ENCODE data around the gene ACVR2B.

ACVR2B gene

DNA sequence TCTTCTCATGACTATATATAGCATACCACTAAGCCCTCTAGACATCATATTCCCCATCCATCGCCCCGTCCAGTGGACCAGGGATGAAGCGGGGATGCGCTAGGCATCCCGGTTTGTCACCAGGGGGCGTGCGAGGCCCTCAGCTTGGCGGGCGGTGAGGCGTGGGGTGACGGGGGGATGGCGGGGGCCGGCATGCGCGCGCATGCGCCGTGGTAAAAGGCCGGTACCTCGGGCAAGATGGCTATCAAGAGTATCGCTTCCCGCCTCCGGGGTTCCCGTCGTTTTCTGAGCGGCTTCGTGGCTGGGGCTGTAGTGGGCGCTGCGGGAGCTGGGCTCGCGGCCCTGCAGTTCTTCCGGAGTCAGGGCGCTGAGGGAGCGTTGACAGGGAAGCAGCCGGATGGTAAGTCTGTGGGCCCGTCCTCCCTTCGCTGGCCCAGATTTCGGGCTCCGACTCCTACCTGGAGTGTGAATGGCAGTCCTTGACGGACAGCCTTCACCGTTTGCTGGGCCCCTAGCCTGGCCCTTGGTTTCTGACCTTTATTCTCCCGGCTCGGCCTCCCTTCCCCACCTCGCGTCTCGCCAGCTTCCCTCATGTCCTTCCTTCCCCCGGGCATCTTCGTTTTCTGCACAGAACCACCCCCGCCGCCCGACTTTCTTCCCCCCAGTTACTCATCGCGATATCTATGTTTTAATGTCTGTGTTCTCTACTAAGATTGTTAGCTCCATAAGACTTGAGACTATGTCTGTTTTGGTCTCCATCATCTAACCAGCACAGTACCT, 42.6 kb downstream of the ACVR2B start, which contains the start of gene EXOG:
EXOG (plus strand) TSS at position 210 of the 780 bp plus-strand sequence; CDS start at position 238, 28 bp downstream.
- Histone ChIP-seq H3K79me1 (ENCODE audit: low read depth, low read length) (no peaks in the 10 kb centered on the region), H3K9ac (ENCODE audit: low read depth, low read length, poor library complexity) (peak within 1 kb of the TSS; percentile 91), H2BK12ac (ENCODE audit: low read length) (no peak within 1 kb of the TSS), H3K14ac (ENCODE audit: low read length) (peak within 1 kb of the TSS; percentile 60), H3K4me2 (ENCODE audit: insufficient read depth, low read length, poor library complexity, severe bottlenecking) (peak within 1 kb of the TSS; percentile 73), H3K27ac (replicated peaks; ENCODE audit: low read length) (peak within 1 kb of the TSS; percentile 89), H2BK15ac (ENCODE audit: low read length) (peak within 1 kb of the TSS; percentile 88), H2BK5ac (ENCODE audit: low read length) (peak within 1 kb of the TSS; percentile 96), H3K36me3 (replicated peaks in 1 of 2; ENCODE audit: control insufficient read depth in 2 of 2, insufficient read depth in 2 of 2, low read length in 2 of 2) (peaks cover 8 to 60% of the 10 kb centered on the region in 2 donors), H3K4ac (ENCODE audit: low read length) (no peak within 1 kb of the TSS), H2BK120ac (ENCODE audit: low read depth, low read length) (no peak within 1 kb of the TSS), H4K8ac (ENCODE audit: low read depth, low read length) (no peak within 1 kb of the TSS), H2AK5ac (ENCODE audit: low read depth, low read length) (no peak within 1 kb of the TSS), H3K23ac (ENCODE audit: low read depth, low read length, poor library complexity) (peak within 1 kb of the TSS; percentile 97), H3K4me1 (ENCODE audit: control insufficient read depth in 2 of 2, insufficient read depth in 1 of 2, low read depth in 1 of 2, low read length in 2 of 2) (peaks cover 0 to 6% of the 10 kb centered on the region in 2 donors), H3K9me3 (replicated peaks in 1 of 2; ENCODE audit: control insufficient read depth in 2 of 2, insufficient read depth in 1 of 2, low read depth in 1 of 2, low read length in 2 of 2) (no peaks in the 10 kb centered on the region), H3K27me3 (ENCODE audit: control insufficient read depth in 3 of 3, insufficient read depth in 3 of 3, low read depth in 1 of 3, low read length in 3 of 3) (no peaks in the 10 kb centered on the region), H3K18ac (ENCODE audit: low read length) (peak within 1 kb of the TSS; percentile 80), H3K4me3 (ENCODE audit: low read length in 2 of 2) (peak within 1 kb of the TSS; percentile 67 to 91), H2AFZ (ENCODE audit: low read length) (peak within 1 kb of the TSS; percentile 96), H4K91ac (ENCODE audit: low read depth, low read length, poor library complexity) (no peak within 1 kb of the TSS)
- no CpG with 5 or more reads among the region's 53 CpGs for WGBS, 2 donors (ENCODE audit: extremely low coverage in 2 of 2, insufficient read length in 2 of 2, insufficient replicate concordance in 1 of 2)
- DNase-seq (ENCODE audit: low spot score), result peak; percentile 90

DNA sequence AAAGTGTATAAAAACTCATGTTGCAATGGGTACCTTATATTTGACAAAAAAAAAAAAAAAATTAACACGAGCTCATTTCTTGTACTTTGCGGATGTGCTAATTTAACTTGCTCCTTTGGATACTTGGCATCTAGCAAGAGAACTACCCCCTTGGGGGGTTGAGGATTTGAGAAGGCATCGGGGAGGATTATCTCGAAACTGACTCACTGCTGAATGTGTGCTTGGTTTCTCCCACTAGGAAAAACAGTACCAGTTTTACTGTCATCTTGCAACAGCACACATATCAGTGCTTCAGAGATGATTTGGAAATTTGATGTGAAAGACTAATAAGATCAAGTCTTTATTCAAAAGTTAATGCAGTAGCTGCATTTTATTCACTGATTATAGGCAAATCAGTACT, 43.3 kb downstream of the ACVR2B start:
- Histone ChIP-seq H3K4me3 (ENCODE audit: low read length in 2 of 2) (peak overlapping the region; percentile 44 to 67), H3K27me3 (ENCODE audit: control insufficient read depth in 3 of 3, insufficient read depth in 3 of 3, low read depth in 1 of 3, low read length in 3 of 3) (no peaks in the 10 kb centered on the region), H3K36me3 (replicated peaks in 1 of 2; ENCODE audit: control insufficient read depth in 2 of 2, insufficient read depth in 2 of 2, low read length in 2 of 2) (peaks cover 8 to 58% of the 10 kb centered on the region in 2 donors), H4K8ac (ENCODE audit: low read depth, low read length) (no peak overlapping the region), H3K18ac (ENCODE audit: low read length) (no peak overlapping the region), H3K9me3 (replicated peaks in 1 of 2; ENCODE audit: control insufficient read depth in 2 of 2, insufficient read depth in 1 of 2, low read depth in 1 of 2, low read length in 2 of 2) (no peaks in the 10 kb centered on the region), H4K91ac (ENCODE audit: low read depth, low read length, poor library complexity) (no peak overlapping the region), H3K4me1 (ENCODE audit: control insufficient read depth in 2 of 2, insufficient read depth in 1 of 2, low read depth in 1 of 2, low read length in 2 of 2) (peaks cover 0 to 6% of the 10 kb centered on the region in 2 donors), H2BK5ac (ENCODE audit: low read length) (no peak overlapping the region), H3K4ac (ENCODE audit: low read length) (no peak overlapping the region), H3K23ac (ENCODE audit: low read depth, low read length, poor library complexity) (no peak overlapping the region), H3K27ac (replicated peaks; ENCODE audit: low read length) (no peak overlapping the region), H3K79me1 (ENCODE audit: low read depth, low read length) (no peaks in the 10 kb centered on the region), H3K9ac (ENCODE audit: low read depth, low read length, poor library complexity) (no peak overlapping the region), H2BK12ac (ENCODE audit: low read length) (no peak overlapping the region), H2AK5ac (ENCODE audit: low read depth, low read length) (no peak overlapping the region), H2AFZ (ENCODE audit: low read length) (peak overlapping the region; percentile 96), H2BK15ac (ENCODE audit: low read length) (no peak overlapping the region), H3K4me2 (ENCODE audit: insufficient read depth, low read length, poor library complexity, severe bottlenecking) (peak overlapping the region; percentile 73), H2BK120ac (ENCODE audit: low read depth, low read length) (no peak overlapping the region), H3K14ac (ENCODE audit: low read length) (no peak overlapping the region)
- DNase-seq (ENCODE audit: low spot score), result no peak
- WGBS, 2 donors (ENCODE audit: extremely low coverage in 2 of 2, insufficient read length in 2 of 2, insufficient replicate concordance in 1 of 2), result no CpG with 5 or more reads among the region's 4 CpGs

DNA sequence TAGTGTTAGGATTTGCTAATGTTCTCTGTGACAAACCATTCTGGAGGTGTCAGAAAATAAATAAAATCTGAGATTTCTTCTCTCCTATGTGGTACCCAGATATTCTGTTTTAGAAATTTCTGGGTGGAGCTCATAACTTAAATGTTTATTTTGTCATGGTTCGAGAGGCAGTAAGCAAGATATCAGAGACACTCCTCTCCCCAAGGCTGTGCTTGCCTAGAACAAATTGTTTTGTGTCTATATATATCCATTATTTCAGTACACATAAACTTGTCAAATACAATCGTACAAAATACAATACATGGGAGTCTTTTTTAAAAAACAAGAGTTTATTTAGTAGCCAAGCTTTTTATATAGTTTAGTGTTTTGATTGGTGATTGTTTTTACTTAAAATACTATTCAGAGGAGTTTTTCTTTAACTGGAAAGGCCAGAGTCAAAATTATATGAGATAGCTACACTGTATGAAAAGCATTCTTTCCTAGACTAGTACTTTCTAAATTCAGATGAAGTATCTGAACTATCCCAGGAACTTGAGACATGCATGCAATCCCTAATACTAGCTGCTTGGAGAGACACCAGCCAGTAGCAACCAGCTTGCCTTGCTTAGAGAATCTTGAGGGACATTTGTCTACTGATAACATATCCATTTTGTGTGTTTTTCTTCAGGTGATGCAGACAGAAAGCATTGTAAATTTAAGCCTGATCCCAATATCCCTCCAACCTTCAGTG, 47.2 kb downstream of the ACVR2B start:
- Histone ChIP-seq H3K36me3 (replicated peaks in 1 of 2; ENCODE audit: control insufficient read depth in 2 of 2, insufficient read depth in 2 of 2, low read length in 2 of 2) (peaks cover 8 to 82% of the 10 kb centered on the region in 2 donors), H2BK5ac (ENCODE audit: low read length) (no peak overlapping the region), H3K27me3 (ENCODE audit: control insufficient read depth in 3 of 3, insufficient read depth in 3 of 3, low read depth in 1 of 3, low read length in 3 of 3) (no peaks in the 10 kb centered on the region), H2BK12ac (ENCODE audit: low read length) (no peak overlapping the region), H4K91ac (ENCODE audit: low read depth, low read length, poor library complexity) (no peak overlapping the region), H2BK120ac (ENCODE audit: low read depth, low read length) (no peak overlapping the region), H3K18ac (ENCODE audit: low read length) (no peak overlapping the region), H3K9ac (ENCODE audit: low read depth, low read length, poor library complexity) (no peak overlapping the region), H3K4me3 (ENCODE audit: low read length in 2 of 2) (no peak overlapping the region), H4K8ac (ENCODE audit: low read depth, low read length) (no peak overlapping the region), H3K79me1 (ENCODE audit: low read depth, low read length) (no peaks in the 10 kb centered on the region), H3K23ac (ENCODE audit: low read depth, low read length, poor library complexity) (no peak overlapping the region), H2AK5ac (ENCODE audit: low read depth, low read length) (no peak overlapping the region), H3K4me2 (ENCODE audit: insufficient read depth, low read length, poor library complexity, severe bottlenecking) (no peak overlapping the region), H3K27ac (replicated peaks; ENCODE audit: low read length) (no peak overlapping the region), H3K14ac (ENCODE audit: low read length) (no peak overlapping the region), H2BK15ac (ENCODE audit: low read length) (no peak overlapping the region), H3K4me1 (ENCODE audit: control insufficient read depth in 2 of 2, insufficient read depth in 1 of 2, low read depth in 1 of 2, low read length in 2 of 2) (peaks cover 0 to 6% of the 10 kb centered on the region in 2 donors), H2AFZ (ENCODE audit: low read length) (no peak overlapping the region), H3K9me3 (replicated peaks in 1 of 2; ENCODE audit: control insufficient read depth in 2 of 2, insufficient read depth in 1 of 2, low read depth in 1 of 2, low read length in 2 of 2) (no peaks in the 10 kb centered on the region), H3K4ac (ENCODE audit: low read length) (no peak overlapping the region)
- DNase-seq (ENCODE audit: low spot score), result no peak
- WGBS, 2 donors (ENCODE audit: extremely low coverage in 2 of 2, insufficient read length in 2 of 2, insufficient replicate concordance in 1 of 2), result no CpG with 5 or more reads among the region's 2 CpGs

DNA sequence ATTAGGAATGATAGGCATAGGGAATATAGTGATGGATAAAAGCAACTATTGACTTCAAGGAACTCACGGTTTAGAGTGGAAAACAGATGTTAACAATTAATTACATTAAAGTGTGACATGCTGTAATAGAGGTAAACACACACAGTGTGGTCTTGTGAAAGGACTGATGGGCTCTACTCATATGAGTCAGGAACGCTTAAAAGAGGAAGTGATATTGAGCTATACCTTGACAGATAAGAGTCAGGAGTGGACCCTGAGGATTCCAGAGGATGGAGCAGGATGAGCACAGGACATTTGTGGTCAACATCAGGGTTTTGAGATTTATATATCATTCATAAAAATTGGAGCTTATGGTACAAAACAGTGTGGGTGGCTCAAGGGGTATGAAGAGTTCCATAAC, 53.4 kb downstream of the ACVR2B start:
- Histone ChIP-seq H2BK12ac (ENCODE audit: low read length) (no peak overlapping the region), H3K14ac (ENCODE audit: low read length) (no peak overlapping the region), H2BK5ac (ENCODE audit: low read length) (no peak overlapping the region), H3K36me3 (replicated peaks in 1 of 2; ENCODE audit: control insufficient read depth in 2 of 2, insufficient read depth in 2 of 2, low read length in 2 of 2) (peaks cover 4 to 97% of the 10 kb centered on the region in 2 donors), H2BK15ac (ENCODE audit: low read length) (no peak overlapping the region), H3K79me1 (ENCODE audit: low read depth, low read length) (no peaks in the 10 kb centered on the region), H3K9ac (ENCODE audit: low read depth, low read length, poor library complexity) (no peak overlapping the region), H3K4me3 (ENCODE audit: low read length in 2 of 2) (no peak overlapping the region), H4K91ac (ENCODE audit: low read depth, low read length, poor library complexity) (no peak overlapping the region), H3K9me3 (replicated peaks in 1 of 2; ENCODE audit: control insufficient read depth in 2 of 2, insufficient read depth in 1 of 2, low read depth in 1 of 2, low read length in 2 of 2) (no peaks in the 10 kb centered on the region), H3K27ac (replicated peaks; ENCODE audit: low read length) (no peak overlapping the region), H2BK120ac (ENCODE audit: low read depth, low read length) (no peak overlapping the region), H3K18ac (ENCODE audit: low read length) (no peak overlapping the region), H3K27me3 (ENCODE audit: control insufficient read depth in 3 of 3, insufficient read depth in 3 of 3, low read depth in 1 of 3, low read length in 3 of 3) (no peaks in the 10 kb centered on the region), H2AK5ac (ENCODE audit: low read depth, low read length) (no peak overlapping the region), H3K4ac (ENCODE audit: low read length) (no peak overlapping the region), H3K23ac (ENCODE audit: low read depth, low read length, poor library complexity) (no peak overlapping the region), H3K4me2 (ENCODE audit: insufficient read depth, low read length, poor library complexity, severe bottlenecking) (no peak overlapping the region), H4K8ac (ENCODE audit: low read depth, low read length) (no peak overlapping the region), H2AFZ (ENCODE audit: low read length) (no peak overlapping the region), H3K4me1 (ENCODE audit: control insufficient read depth in 2 of 2, insufficient read depth in 1 of 2, low read depth in 1 of 2, low read length in 2 of 2) (no peaks in the 10 kb centered on the region)
- WGBS, 2 donors (ENCODE audit: extremely low coverage in 2 of 2, insufficient read length in 2 of 2, insufficient replicate concordance in 1 of 2), result no CpG with 5 or more reads among the region's 2 CpGs
- DNase-seq (ENCODE audit: low spot score), result no peak

All from neuronal stem cell (in vitro differentiated cells).